ENCODE data around the gene PCYT2.

The PCYT2 gene

DNA sequence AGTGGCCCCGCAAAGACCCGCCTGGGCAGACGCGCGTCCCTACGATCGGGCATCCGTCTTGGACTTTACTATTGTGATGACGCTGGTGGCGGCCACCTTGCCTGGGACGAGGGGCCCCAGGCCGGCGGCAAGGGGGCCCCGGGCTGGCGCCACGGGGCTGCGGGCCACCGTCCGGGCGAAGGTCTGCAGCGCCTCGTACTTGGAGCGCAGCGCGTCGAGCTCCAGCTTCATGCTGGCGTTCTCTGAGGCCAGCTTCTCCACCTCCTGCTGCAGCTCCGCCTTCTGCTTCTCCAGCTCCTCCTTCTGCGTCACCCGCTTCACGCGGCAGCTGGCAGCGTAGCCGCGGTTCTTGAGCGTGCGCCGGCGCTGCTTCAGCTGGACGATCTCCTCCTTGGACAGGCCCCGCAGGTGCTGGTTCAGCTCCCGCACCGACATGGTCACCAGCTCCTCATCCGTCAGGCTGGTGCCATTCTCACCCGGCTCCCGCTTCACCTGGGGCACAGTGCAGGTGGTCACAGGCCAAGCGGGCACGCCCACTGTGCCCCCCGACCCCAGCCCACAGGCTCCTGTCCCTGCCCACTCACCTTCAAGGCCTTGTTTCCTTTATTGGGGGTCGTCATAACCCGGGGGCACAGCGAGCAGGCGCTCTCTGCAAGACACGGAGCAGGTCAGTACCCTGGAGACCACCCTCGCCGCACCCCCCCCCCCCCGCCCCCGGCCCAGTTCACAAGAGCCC, 11.5 kb upstream of the PCYT2 start:
- Histone ChIP-seq H3K9me2 (ENCODE audit: low read depth, low read length) (no peaks in the 10 kb centered on the region), H4K20me1 (ENCODE audit: insufficient read depth, low read length) (no peaks in the 10 kb centered on the region), H3K36me3 (ENCODE audit: insufficient read depth, low read length) (peaks cover 21% of the 10 kb centered on the region; the same call in 1 of the 2 replicates), H3K9ac (ENCODE audit: low read length) (no peak overlapping the region), H3K4me3 (ENCODE audit: low read depth, low read length, poor library complexity, severe bottlenecking) (no peak overlapping the region), H3K4me1 (ENCODE audit: insufficient read depth, low read length, severe bottlenecking) (peaks cover 38% of the 10 kb centered on the region), H3F3A (ENCODE audit: insufficient read depth, low read length) (no peaks in the 10 kb centered on the region), H3K9me3 (ENCODE audit: low read length) (no peaks in the 10 kb centered on the region), H3K27me3 (ENCODE audit: insufficient read depth, low read length) (no peaks in the 10 kb centered on the region), H3K27ac (ENCODE audit: low read depth, low read length, poor library complexity, severe bottlenecking) (no peak overlapping the region), H2AFZ (ENCODE audit: low read length) (no peak overlapping the region), H3K4me2 (ENCODE audit: low read length) (no peak overlapping the region), H3K79me2 (ENCODE audit: insufficient read depth, low read length) (peaks cover 24% of the 10 kb centered on the region)
- TF ChIP-seq, protein P1, sequence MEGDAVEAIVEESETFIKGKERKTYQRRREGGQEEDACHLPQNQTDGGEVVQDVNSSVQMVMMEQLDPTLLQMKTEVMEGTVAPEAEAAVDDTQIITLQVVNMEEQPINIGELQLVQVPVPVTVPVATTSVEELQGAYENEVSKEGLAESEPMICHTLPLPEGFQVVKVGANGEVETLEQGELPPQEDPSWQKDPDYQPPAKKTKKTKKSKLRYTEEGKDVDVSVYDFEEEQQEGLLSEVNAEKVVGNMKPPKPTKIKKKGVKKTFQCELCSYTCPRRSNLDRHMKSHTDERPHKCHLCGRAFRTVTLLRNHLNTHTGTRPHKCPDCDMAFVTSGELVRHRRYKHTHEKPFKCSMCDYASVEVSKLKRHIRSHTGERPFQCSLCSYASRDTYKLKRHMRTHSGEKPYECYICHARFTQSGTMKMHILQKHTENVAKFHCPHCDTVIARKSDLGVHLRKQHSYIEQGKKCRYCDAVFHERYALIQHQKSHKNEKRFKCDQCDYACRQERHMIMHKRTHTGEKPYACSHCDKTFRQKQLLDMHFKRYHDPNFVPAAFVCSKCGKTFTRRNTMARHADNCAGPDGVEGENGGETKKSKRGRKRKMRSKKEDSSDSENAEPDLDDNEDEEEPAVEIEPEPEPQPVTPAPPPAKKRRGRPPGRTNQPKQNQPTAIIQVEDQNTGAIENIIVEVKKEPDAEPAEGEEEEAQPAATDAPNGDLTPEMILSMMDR (IDR thresholded peaks at IDR 0.05; ENCODE audit: low read length) = no peak
- TF ChIP-seq EZH2 (IDR thresholded peaks at IDR 0.05; ENCODE audit: borderline replicate concordance, low read length) = no peak

- no peak for TF ChIP-seq EZH2 (IDR thresholded peaks at IDR 0.05; ENCODE audit: borderline replicate concordance, low read length)
- TF ChIP-seq, protein P1 (IDR thresholded peaks at IDR 0.05; ENCODE audit: low read length) = no peak
- H3K27me3 ChIP-seq (ENCODE audit: insufficient read depth, low read length) = no peaks in the 10 kb centered on the region
- no peaks in the 10 kb centered on the region for H4K20me1 ChIP-seq (ENCODE audit: insufficient read depth, low read length)
- no peak overlapping the region for H3K4me2 ChIP-seq (ENCODE audit: low read length)
- no peaks in the 10 kb centered on the region for H3F3A ChIP-seq (ENCODE audit: insufficient read depth, low read length)
- H3K4me3 ChIP-seq (ENCODE audit: low read depth, low read length, poor library complexity, severe bottlenecking) = no peak overlapping the region
- no peak overlapping the region for H2AFZ ChIP-seq (ENCODE audit: low read length)
- H3K4me1 ChIP-seq (ENCODE audit: insufficient read depth, low read length, severe bottlenecking) = peaks cover 43% of the 10 kb centered on the region
- H3K36me3 ChIP-seq (ENCODE audit: insufficient read depth, low read length) = peaks cover 21% of the 10 kb centered on the region; the same call in 1 of the 2 replicates
- H3K9me3 ChIP-seq (ENCODE audit: low read length) = no peaks in the 10 kb centered on the region
- no peak overlapping the region for H3K9ac ChIP-seq (ENCODE audit: low read length)
- H3K27ac ChIP-seq (ENCODE audit: low read depth, low read length, poor library complexity, severe bottlenecking) = no peak overlapping the region
- peaks cover 24% of the 10 kb centered on the region for H3K79me2 ChIP-seq (ENCODE audit: insufficient read depth, low read length)
- no peaks in the 10 kb centered on the region for H3K9me2 ChIP-seq (ENCODE audit: low read depth, low read length)
These were observed 10.9 kb upstream of the PCYT2 start for GRCh38 chr17:81921996-81922565.

DNA sequence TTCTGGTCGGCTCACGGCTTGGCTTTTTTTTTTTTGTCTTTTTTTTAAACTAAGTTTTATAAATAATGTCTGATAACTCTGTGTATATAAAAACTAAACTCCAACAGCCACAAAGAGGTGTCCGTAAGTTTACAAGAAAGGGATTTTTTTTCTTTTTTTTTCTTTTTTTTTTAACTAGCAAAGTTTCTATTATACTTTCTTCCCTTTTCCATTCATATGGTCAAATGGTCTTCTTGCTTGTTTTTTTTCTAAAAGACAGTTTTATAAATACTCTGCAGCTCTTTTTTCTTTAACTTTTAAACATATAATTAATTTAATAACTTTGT, 10.3 kb upstream of the PCYT2 start:
- no peaks in the 10 kb centered on the region for H3K9me2 ChIP-seq (ENCODE audit: low read depth, low read length)
- H3K79me2 ChIP-seq (ENCODE audit: insufficient read depth, low read length) = peaks cover 23% of the 10 kb centered on the region
- no peak overlapping the region for H3K27ac ChIP-seq (ENCODE audit: low read depth, low read length, poor library complexity, severe bottlenecking)
- peaks cover 49% of the 10 kb centered on the region for H3K4me1 ChIP-seq (ENCODE audit: insufficient read depth, low read length, severe bottlenecking)
- no peaks in the 10 kb centered on the region for H4K20me1 ChIP-seq (ENCODE audit: insufficient read depth, low read length)
- H3F3A ChIP-seq (ENCODE audit: insufficient read depth, low read length) = no peaks in the 10 kb centered on the region
- no peaks in the 10 kb centered on the region for H3K27me3 ChIP-seq (ENCODE audit: insufficient read depth, low read length)
- no peak overlapping the region for H3K4me2 ChIP-seq (ENCODE audit: low read length)
- no peak overlapping the region for H3K4me3 ChIP-seq (ENCODE audit: low read depth, low read length, poor library complexity, severe bottlenecking)
- H2AFZ ChIP-seq (ENCODE audit: low read length) = no peak overlapping the region
- no peak overlapping the region for H3K9ac ChIP-seq (ENCODE audit: low read length)
- H3K36me3 ChIP-seq (ENCODE audit: insufficient read depth, low read length) = peaks cover 21% of the 10 kb centered on the region; the same call in 1 of the 2 replicates
- no peaks in the 10 kb centered on the region for H3K9me3 ChIP-seq (ENCODE audit: low read length)
- no peak for TF ChIP-seq EZH2 (IDR thresholded peaks at IDR 0.05; ENCODE audit: borderline replicate concordance, low read length)
- TF ChIP-seq, protein P1 (IDR thresholded peaks at IDR 0.05; ENCODE audit: low read length) = no peak

Measured in OCI-LY1 (cell line).